Lower leg skin (tissue), 4 donors: ENCODE results near the gene NATD1. TPM values are rescaled to one million over a fixed set of nuclear protein-coding genes. Genes with fewer than 3 reads are reported as not detected.
"Not testable (repeated sequence)": the region's sequence is repeated elsewhere in the genome, so short reads cannot be mapped to it uniquely, and the experiment has no call there.

Experiments
- DNase-seq, 2 donors: peaks; one replicate each; pipeline ENCODE4 v3.0.0-alpha.2; 2019; ENCODE audit warnings: low spot score in 2 of 2
- H3K4me3 ChIP-seq: fragments of 200-600 bp; sonication (generic); 2 replicates; pipeline ENCODE4 v1.5.1; 2017; ENCODE audit warnings: mild to moderate bottlenecking, low read depth; ENCODE audit not compliant: poor library complexity, severe bottlenecking
- POLR2A ChIP-seq, 2 donors: fragments of 450-650 bp; IDR thresholded peaks; one replicate each; pipeline ENCODE4 v1.6.1; 2016 to 2017; ENCODE audit warnings: antibody characterized with exemption in 2 of 2, mild to moderate bottlenecking in 1 of 2, moderate library complexity in 1 of 2
- WGBS, 2 donors: methylation state at CpG; one replicate each; pipeline ENCODE4 v1.1.5; 2018; 5-methylcytosine and 5-hydroxymethylcytosine counted together
- intact Hi-C: fragments of 100-400 bp; cut with DNase I; formaldehyde crosslinking; loops from one replicate; pipeline ENCODE4 v1.15.0; 2023; ENCODE audit warnings: low total_unique reads
- total RNA-seq, 4 donors: library from RNA; depleted of rRNA; stranded (reverse); fragments of >200 nt; gene quantifications; one replicate each; pipeline ENCODE4 v1.1.0, GENCODE V29; 2016
- TF ChIP-seq, protein P1 (sequence below), 3 donors: fragments of 450-650 bp; IDR thresholded peaks; one replicate each; pipeline ENCODE4 v1.5.1; 2016; ENCODE audit warnings: antibody characterized with exemption in 3 of 3, mild to moderate bottlenecking in 3 of 3, moderate library complexity in 2 of 3

NATD1 gene
- total RNA-seq, 4 donors from 2014 or later, result 12.3 to 18.8 (median 16.0) TPM

DNA sequence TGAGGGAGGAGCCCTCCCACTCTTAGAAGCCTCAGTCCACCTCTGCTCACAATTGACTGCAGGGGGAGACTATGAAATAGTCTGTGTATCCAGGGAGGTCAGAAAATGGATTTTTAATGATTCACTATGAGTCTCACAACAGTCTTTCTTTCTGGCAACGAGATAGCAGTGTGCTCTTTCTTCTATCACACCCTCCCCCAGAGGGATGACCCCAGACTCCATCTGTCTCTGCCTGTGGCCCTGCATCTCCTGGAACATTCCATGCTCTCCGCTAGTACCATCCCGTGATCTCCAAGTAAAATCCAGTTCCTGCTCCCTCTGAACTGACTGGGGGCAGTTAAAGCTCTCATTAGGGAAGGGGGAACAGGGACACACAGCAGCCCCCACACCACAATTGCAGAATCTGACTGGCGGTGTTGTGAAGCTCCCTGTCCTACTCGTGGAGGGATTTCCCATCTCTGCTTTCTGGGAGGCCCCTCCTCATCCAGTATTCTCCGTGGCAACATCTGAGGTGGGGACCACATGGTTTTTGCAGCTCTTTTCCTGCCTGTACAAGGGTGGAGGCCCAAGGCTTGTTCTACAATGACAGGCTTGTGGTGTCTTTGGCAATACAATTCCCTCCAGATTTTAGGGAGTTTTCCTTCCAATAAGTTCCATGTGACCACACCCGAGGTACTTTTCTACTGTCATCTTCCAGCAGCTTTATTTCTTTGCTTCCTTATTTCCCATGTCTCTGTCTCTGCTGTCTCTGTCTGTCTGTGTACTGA is 19.4 kb downstream of the NATD1 start:
- TF ChIP-seq, protein P1, sequence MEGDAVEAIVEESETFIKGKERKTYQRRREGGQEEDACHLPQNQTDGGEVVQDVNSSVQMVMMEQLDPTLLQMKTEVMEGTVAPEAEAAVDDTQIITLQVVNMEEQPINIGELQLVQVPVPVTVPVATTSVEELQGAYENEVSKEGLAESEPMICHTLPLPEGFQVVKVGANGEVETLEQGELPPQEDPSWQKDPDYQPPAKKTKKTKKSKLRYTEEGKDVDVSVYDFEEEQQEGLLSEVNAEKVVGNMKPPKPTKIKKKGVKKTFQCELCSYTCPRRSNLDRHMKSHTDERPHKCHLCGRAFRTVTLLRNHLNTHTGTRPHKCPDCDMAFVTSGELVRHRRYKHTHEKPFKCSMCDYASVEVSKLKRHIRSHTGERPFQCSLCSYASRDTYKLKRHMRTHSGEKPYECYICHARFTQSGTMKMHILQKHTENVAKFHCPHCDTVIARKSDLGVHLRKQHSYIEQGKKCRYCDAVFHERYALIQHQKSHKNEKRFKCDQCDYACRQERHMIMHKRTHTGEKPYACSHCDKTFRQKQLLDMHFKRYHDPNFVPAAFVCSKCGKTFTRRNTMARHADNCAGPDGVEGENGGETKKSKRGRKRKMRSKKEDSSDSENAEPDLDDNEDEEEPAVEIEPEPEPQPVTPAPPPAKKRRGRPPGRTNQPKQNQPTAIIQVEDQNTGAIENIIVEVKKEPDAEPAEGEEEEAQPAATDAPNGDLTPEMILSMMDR (IDR thresholded peaks at IDR 0.05), result no peak
- TF ChIP-seq POLR2A (IDR thresholded peaks at IDR 0.05), result no peak
- 46 to 50% methylated on average over 7 of the region's 7 CpGs for WGBS, 2 donors
- DNase-seq, result no peak
- no peak overlapping the region for H3K4me3 ChIP-seq
- intact Hi-C loops, result no loop called here

DNA sequence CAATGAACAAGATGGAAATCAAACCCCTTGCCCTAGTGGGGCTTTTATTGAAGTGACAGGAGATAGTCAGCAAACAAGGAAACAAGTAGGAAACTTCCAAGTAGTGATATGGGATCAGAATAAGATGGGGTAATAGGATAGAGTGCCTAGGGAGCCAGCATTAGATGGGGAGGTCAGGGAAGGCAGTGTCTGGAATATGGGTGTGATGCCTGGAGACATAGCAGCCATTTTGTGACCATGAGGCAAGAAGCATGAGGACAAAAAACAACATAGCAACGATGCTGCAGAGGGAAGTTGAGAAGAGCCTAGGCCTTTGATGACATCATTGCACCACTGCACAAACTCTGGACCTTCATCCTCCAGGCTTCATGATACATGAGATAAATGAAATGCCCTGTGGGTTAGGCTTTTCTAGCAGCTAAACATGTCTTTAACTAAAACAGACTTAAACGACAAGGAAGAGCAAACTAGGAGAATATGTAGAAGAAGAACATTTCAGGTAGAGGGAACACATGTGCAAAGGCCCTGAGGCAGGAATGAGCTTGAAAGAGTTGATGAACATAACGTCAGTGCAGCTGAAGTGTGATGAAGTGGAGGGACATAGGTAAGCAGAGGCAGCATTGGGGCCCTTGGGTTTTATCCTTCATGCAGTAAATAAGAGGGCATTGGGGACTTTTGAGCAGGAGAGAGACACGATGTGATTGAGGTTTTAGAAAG is 21.0 kb downstream of the NATD1 start:
- H3K4me3 ChIP-seq, result no peak overlapping the region
- DNase-seq, result no peak
- intact Hi-C loops, result no loop called here
- 90 to 95% methylated on average over 4 of the region's 4 CpGs for WGBS, 2 donors
- TF ChIP-seq POLR2A (IDR thresholded peaks at IDR 0.05), result no peak
- TF ChIP-seq, protein P1 (IDR thresholded peaks at IDR 0.05), result no peak

DNA sequence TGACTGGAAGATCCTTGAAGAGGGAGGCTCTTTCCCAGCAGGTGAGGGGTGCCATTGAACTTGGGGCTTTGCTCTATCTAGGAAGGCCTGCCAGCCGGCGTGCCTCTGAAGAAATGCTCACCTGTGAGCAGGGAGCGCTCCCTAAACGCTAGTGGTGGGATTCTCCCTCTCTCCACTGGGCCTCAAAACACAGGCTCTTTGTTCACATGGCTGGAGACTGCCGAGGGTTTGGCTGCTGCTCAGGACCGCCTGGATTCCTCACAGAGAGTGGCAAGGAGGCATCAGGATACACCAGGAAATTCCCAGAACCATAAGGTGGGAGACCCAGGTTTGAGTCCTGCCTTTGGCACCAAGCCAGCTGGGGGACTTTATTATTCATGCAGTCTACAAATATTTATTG is 21.7 kb downstream of the NATD1 start:
- no peak for DNase-seq
- H3K4me3 ChIP-seq, result no peak overlapping the region
- WGBS, 2 donors, result 47 to 60% methylated on average over 6 of the region's 6 CpGs
- TF ChIP-seq, protein P1 (IDR thresholded peaks at IDR 0.05), result no peak
- no peak for TF ChIP-seq POLR2A (IDR thresholded peaks at IDR 0.05)
- intact Hi-C loops, result no loop called here

DNA sequence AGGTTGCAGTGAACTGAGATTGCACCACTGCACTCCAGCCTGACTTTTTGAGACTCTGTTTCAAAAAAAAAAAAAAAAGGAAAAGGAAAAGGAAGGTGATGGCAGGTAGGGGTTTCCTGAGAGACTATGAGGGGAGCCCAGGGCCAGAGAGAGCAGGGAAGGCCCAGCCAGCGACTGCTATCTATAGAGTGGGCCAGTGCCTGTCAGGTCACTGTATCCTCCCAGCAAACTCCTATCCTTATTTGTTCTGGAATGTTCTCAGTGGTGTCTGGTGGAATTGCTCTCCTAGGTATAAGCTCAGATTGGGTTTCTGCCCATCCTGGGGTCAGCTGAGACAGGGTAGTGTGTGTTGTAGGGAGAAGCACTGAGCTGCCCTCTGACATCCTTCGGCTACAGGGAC is 24.4 kb downstream of the NATD1 start:
- 79 to 86% methylated on average over 2 of the region's 2 CpGs for WGBS, 2 donors
- intact Hi-C loops, result no loop called here
- TF ChIP-seq POLR2A (IDR thresholded peaks at IDR 0.05), result no peak
- TF ChIP-seq, protein P1 (IDR thresholded peaks at IDR 0.05), result no peak
- no peak overlapping the region for H3K4me3 ChIP-seq
- no peak for DNase-seq

DNA sequence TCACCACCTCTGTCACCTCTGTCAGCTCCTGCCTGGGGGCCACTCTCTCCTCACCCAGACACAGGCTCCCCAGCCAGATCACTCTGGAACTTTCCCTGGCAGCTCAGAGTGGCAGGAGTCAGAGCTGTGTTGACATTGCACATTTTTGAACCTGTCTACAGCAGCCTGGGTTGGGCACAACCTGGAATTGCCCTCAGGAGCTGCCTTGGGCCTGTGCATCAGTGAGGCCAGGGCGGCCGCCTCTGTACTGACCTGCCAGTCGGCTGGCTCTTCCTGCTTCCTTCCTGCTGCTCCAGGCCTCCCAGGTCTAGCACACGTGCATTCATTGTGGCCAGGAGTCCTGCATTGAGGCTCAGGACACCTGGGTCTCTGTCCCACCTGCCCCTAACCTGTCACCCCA is 25.1 kb downstream of the NATD1 start:
- 54 to 56% methylated on average over 4 of the region's 4 CpGs for WGBS, 2 donors
- TF ChIP-seq, protein P1 (IDR thresholded peaks at IDR 0.05), result no peak
- TF ChIP-seq POLR2A (IDR thresholded peaks at IDR 0.05), result no peak
- no peak for DNase-seq
- intact Hi-C loops, result no loop called here
- no peak overlapping the region for H3K4me3 ChIP-seq

DNA sequence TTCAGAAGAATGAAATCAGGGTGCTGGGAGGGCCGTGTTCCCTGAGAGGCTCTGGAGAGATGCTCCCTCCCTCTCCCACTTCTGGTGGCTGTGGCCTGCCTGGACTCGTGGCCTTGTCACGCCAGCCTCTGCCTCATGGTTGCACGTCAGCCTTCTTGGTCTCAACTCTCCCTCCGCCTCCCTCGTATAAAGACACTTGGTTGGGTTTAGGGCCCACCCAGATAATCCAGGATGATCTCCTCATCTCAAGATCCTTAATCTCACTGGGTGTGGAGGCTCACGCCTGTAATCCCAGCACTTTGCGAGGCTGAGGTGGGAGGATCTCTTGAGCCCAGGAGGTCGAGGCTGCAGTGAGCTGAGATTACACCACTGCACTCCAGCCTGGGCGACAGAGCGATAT is 25.9 kb downstream of the NATD1 start:
- intact Hi-C loops, H3K4me3 ChIP-seq, DNase-seq: not testable (repeated sequence)
- 82 to 88% methylated on average over 11 of the region's 11 CpGs for WGBS, 2 donors
